ENCODE results near the gene ZC3H12C. TPM values are rescaled to one million over a fixed set of nuclear protein-coding genes. Genes with fewer than 3 reads are reported as not detected.
A peak's percentile ranks its signal among the peaks of the same experiment; 100 is the strongest.

ZC3H12C gene
- total and polyA plus RNA-seq, 5 donors from 2014 or later, result 0.02 to 3.0 (median 0.14) TPM; not detected in 1

- no peak overlapping the region for H3K4me3 ChIP-seq (ENCODE audit: low read depth, low read length)
- no peaks in the 10 kb centered on the region for H3K36me3 Mint-ChIP-seq
- DNase-seq (no peak), ATAC-seq (ENCODE audit: low read depth in 2 of 2) (no peak)
- H3K27ac Mint-ChIP-seq, result no peak overlapping the region
- H3K4me1 Mint-ChIP-seq, result peaks cover 0 to 6% (median 0%) of the 10 kb centered on the region in 4 donors
- no peaks in the 10 kb centered on the region for H3K4me1 ChIP-seq (ENCODE audit: control insufficient read depth, insufficient read depth, low read length, poor library complexity, severe bottlenecking)
- H3K27me3 ChIP-seq (ENCODE audit: control insufficient read depth, insufficient read depth, low read length), result no peaks in the 10 kb centered on the region
- H3K27ac ChIP-seq (ENCODE audit: insufficient read depth, low read length, poor library complexity, severe bottlenecking), result no peak overlapping the region
- no peaks in the 10 kb centered on the region for H3K9me3 ChIP-seq (ENCODE audit: control insufficient read depth in 2 of 2, low read length in 2 of 2)
- H3K27me3 Mint-ChIP-seq, result peaks cover 4% of the 10 kb centered on the region
- H3K4me3 Mint-ChIP-seq, result no peak overlapping the region
- H3K36me3 ChIP-seq (ENCODE audit: control insufficient read depth, insufficient read depth, low read length), result no peaks in the 10 kb centered on the region
- H3K9me3 Mint-ChIP-seq, result peaks cover 0 to 4% (median 0%) of the 10 kb centered on the region in 7 donors
Measured at GRCh38 chr11:110112457-110112856, 19.3 kb downstream of the ZC3H12C start.

- H3K27ac Mint-ChIP-seq, result no peak overlapping the region
Measured at GRCh38 chr11:110113505-110113904, 20.3 kb downstream of the ZC3H12C start.

GRCh38 chr11:110113973-110114372 is 20.8 kb downstream of the ZC3H12C start:
- ATAC-seq (ENCODE audit: low read depth in 2 of 2), result no peak
- Mint-ChIP-seq H3K27me3 (no peaks in the 10 kb centered on the region), H3K36me3 (no peaks in the 10 kb centered on the region), H3K9me3 (no peaks in the 10 kb centered on the region), H3K27ac (no peak overlapping the region), H3K4me3 (no peak overlapping the region), H3K4me1 (no peaks in the 10 kb centered on the region)
- Histone ChIP-seq H3K27me3 (ENCODE audit: control insufficient read depth, insufficient read depth, low read length) (no peaks in the 10 kb centered on the region), H3K27ac (ENCODE audit: insufficient read depth, low read length, poor library complexity, severe bottlenecking) (no peak overlapping the region), H3K4me1 (ENCODE audit: control insufficient read depth, insufficient read depth, low read length, poor library complexity, severe bottlenecking) (no peaks in the 10 kb centered on the region), H3K36me3 (ENCODE audit: control insufficient read depth, insufficient read depth, low read length) (no peaks in the 10 kb centered on the region), H3K4me3 (ENCODE audit: low read depth, low read length) (no peak overlapping the region), H3K9me3 (ENCODE audit: control insufficient read depth in 2 of 2, low read length in 2 of 2) (no peaks in the 10 kb centered on the region)
- no peak for DNase-seq

More at GRCh38 chr11:110113505-110113904, 20.3 kb downstream of the ZC3H12C start:
- Histone ChIP-seq H3K36me3 (ENCODE audit: control insufficient read depth, insufficient read depth, low read length) (no peaks in the 10 kb centered on the region), H3K27ac (ENCODE audit: insufficient read depth, low read length, poor library complexity, severe bottlenecking) (no peak overlapping the region), H3K4me3 (ENCODE audit: low read depth, low read length) (no peak overlapping the region), H3K4me1 (ENCODE audit: control insufficient read depth, insufficient read depth, low read length, poor library complexity, severe bottlenecking) (no peaks in the 10 kb centered on the region), H3K9me3 (ENCODE audit: control insufficient read depth in 2 of 2, low read length in 2 of 2) (no peaks in the 10 kb centered on the region), H3K27me3 (ENCODE audit: control insufficient read depth, insufficient read depth, low read length) (no peaks in the 10 kb centered on the region)
- Mint-ChIP-seq H3K4me3 (no peak overlapping the region), H3K9me3 (peaks cover 0 to 2% (median 0%) of the 10 kb centered on the region in 7 donors), H3K4me1 (peaks cover 0 to 3% (median 0%) of the 10 kb centered on the region in 4 donors), H3K27me3 (no peaks in the 10 kb centered on the region), H3K36me3 (no peaks in the 10 kb centered on the region)
- ATAC-seq (ENCODE audit: low read depth in 2 of 2), result no peak
- DNase-seq, result no peak

- no peak for ATAC-seq (ENCODE audit: low read depth in 2 of 2)
- no peaks in the 10 kb centered on the region for H3K9me3 Mint-ChIP-seq
Measured at GRCh38 chr11:110119317-110119716, 26.1 kb downstream of the ZC3H12C start.

GRCh38 chr11:110121204-110121603 is 28.0 kb downstream of the ZC3H12C start:
- Mint-ChIP-seq H3K27ac (no peak overlapping the region), H3K4me1 (no peaks in the 10 kb centered on the region)

More at GRCh38 chr11:110119317-110119716, 26.1 kb downstream of the ZC3H12C start:
- H3K27me3 Mint-ChIP-seq, result no peaks in the 10 kb centered on the region
- H3K27ac Mint-ChIP-seq, result no peak overlapping the region
- no peaks in the 10 kb centered on the region for H3K9me3 ChIP-seq (ENCODE audit: control insufficient read depth in 2 of 2, low read length in 2 of 2)
- H3K4me1 Mint-ChIP-seq, result no peaks in the 10 kb centered on the region
- H3K27ac ChIP-seq (ENCODE audit: insufficient read depth, low read length, poor library complexity, severe bottlenecking), result no peak overlapping the region
- H3K4me3 Mint-ChIP-seq, result no peak overlapping the region
- H3K4me1 ChIP-seq (ENCODE audit: control insufficient read depth, insufficient read depth, low read length, poor library complexity, severe bottlenecking), result no peaks in the 10 kb centered on the region
- no peaks in the 10 kb centered on the region for H3K27me3 ChIP-seq (ENCODE audit: control insufficient read depth, insufficient read depth, low read length)
- H3K4me3 ChIP-seq (ENCODE audit: low read depth, low read length), result no peak overlapping the region
- H3K36me3 ChIP-seq (ENCODE audit: control insufficient read depth, insufficient read depth, low read length), result no peaks in the 10 kb centered on the region
- H3K36me3 Mint-ChIP-seq, result no peaks in the 10 kb centered on the region
- no peak for DNase-seq

GRCh38 chr11:110123003-110123402 is 29.8 kb downstream of the ZC3H12C start:
- Histone ChIP-seq H3K27ac (ENCODE audit: insufficient read depth, low read length, poor library complexity, severe bottlenecking) (no peak overlapping the region), H3K4me1 (ENCODE audit: control insufficient read depth, insufficient read depth, low read length, poor library complexity, severe bottlenecking) (no peaks in the 10 kb centered on the region), H3K4me3 (ENCODE audit: low read depth, low read length) (no peak overlapping the region), H3K27me3 (ENCODE audit: control insufficient read depth, insufficient read depth, low read length) (no peaks in the 10 kb centered on the region), H3K9me3 (ENCODE audit: control insufficient read depth in 2 of 2, low read length in 2 of 2) (no peaks in the 10 kb centered on the region), H3K36me3 (ENCODE audit: control insufficient read depth, insufficient read depth, low read length) (no peaks in the 10 kb centered on the region)
- Mint-ChIP-seq H3K4me3 (no peak overlapping the region), H3K36me3 (no peaks in the 10 kb centered on the region), H3K27me3 (no peaks in the 10 kb centered on the region), H3K4me1 (no peaks in the 10 kb centered on the region), H3K9me3 (peaks cover 0 to 2% (median 0%) of the 10 kb centered on the region in 7 donors), H3K27ac (no peak overlapping the region)
- ATAC-seq (ENCODE audit: low read depth in 2 of 2) (no peak), DNase-seq (no peak)

More at GRCh38 chr11:110121204-110121603, 28.0 kb downstream of the ZC3H12C start:
- H3K36me3 ChIP-seq (ENCODE audit: control insufficient read depth, insufficient read depth, low read length), result no peaks in the 10 kb centered on the region
- ATAC-seq (ENCODE audit: low read depth in 2 of 2) (no peak), DNase-seq (no peak)
- no peak overlapping the region for H3K27ac ChIP-seq (ENCODE audit: insufficient read depth, low read length, poor library complexity, severe bottlenecking)
- no peak overlapping the region for H3K4me3 ChIP-seq (ENCODE audit: low read depth, low read length)
- Mint-ChIP-seq H3K36me3 (no peaks in the 10 kb centered on the region), H3K9me3 (peaks cover 0 to 2% (median 0%) of the 10 kb centered on the region in 7 donors), H3K27me3 (no peaks in the 10 kb centered on the region), H3K4me3 (no peak overlapping the region)
- H3K27me3 ChIP-seq (ENCODE audit: control insufficient read depth, insufficient read depth, low read length), result no peaks in the 10 kb centered on the region
- no peaks in the 10 kb centered on the region for H3K4me1 ChIP-seq (ENCODE audit: control insufficient read depth, insufficient read depth, low read length, poor library complexity, severe bottlenecking)
- no peaks in the 10 kb centered on the region for H3K9me3 ChIP-seq (ENCODE audit: control insufficient read depth in 2 of 2, low read length in 2 of 2)

- H3K4me1 Mint-ChIP-seq, result no peaks in the 10 kb centered on the region
- ATAC-seq (ENCODE audit: low read depth in 2 of 2), result no peak
Measured at GRCh38 chr11:110124605-110125004, 31.4 kb downstream of the ZC3H12C start.

GRCh38 chr11:110125632-110126031 is 32.4 kb downstream of the ZC3H12C start:
- Mint-ChIP-seq H3K4me1 (no peaks in the 10 kb centered on the region), H3K9me3 (peaks cover 0 to 2% (median 0%) of the 10 kb centered on the region in 7 donors), H3K4me3 (no peak overlapping the region), H3K27ac (no peak overlapping the region), H3K36me3 (no peaks in the 10 kb centered on the region), H3K27me3 (no peaks in the 10 kb centered on the region)
- H3K9me3 ChIP-seq (ENCODE audit: control insufficient read depth in 2 of 2, low read length in 2 of 2), result no peaks in the 10 kb centered on the region
- H3K4me1 ChIP-seq (ENCODE audit: control insufficient read depth, insufficient read depth, low read length, poor library complexity, severe bottlenecking), result no peaks in the 10 kb centered on the region
- H3K27me3 ChIP-seq (ENCODE audit: control insufficient read depth, insufficient read depth, low read length), result no peaks in the 10 kb centered on the region
- no peaks in the 10 kb centered on the region for H3K36me3 ChIP-seq (ENCODE audit: control insufficient read depth, insufficient read depth, low read length)
- H3K27ac ChIP-seq (ENCODE audit: insufficient read depth, low read length, poor library complexity, severe bottlenecking), result no peak overlapping the region
- H3K4me3 ChIP-seq (ENCODE audit: low read depth, low read length), result no peak overlapping the region
- DNase-seq (no peak), ATAC-seq (ENCODE audit: low read depth in 2 of 2) (no peak)

More at GRCh38 chr11:110124605-110125004, 31.4 kb downstream of the ZC3H12C start:
- Mint-ChIP-seq H3K27me3 (no peaks in the 10 kb centered on the region), H3K36me3 (no peaks in the 10 kb centered on the region), H3K9me3 (peaks cover 0 to 2% (median 0%) of the 10 kb centered on the region in 7 donors), H3K4me3 (no peak overlapping the region), H3K27ac (peak overlapping the region in 1 of 3 donors; percentile 22)
- Histone ChIP-seq H3K27ac (ENCODE audit: insufficient read depth, low read length, poor library complexity, severe bottlenecking) (no peak overlapping the region), H3K36me3 (ENCODE audit: control insufficient read depth, insufficient read depth, low read length) (no peaks in the 10 kb centered on the region), H3K4me3 (ENCODE audit: low read depth, low read length) (no peak overlapping the region), H3K4me1 (ENCODE audit: control insufficient read depth, insufficient read depth, low read length, poor library complexity, severe bottlenecking) (no peaks in the 10 kb centered on the region), H3K9me3 (ENCODE audit: control insufficient read depth in 2 of 2, low read length in 2 of 2) (no peaks in the 10 kb centered on the region), H3K27me3 (ENCODE audit: control insufficient read depth, insufficient read depth, low read length) (no peaks in the 10 kb centered on the region)
- no peak for DNase-seq

Data from CD4-positive, CD25-positive, alpha-beta regulatory T cell (primary cell).